GM19467 (cell line): ENCODE data around the gene VPS35.
A peak's percentile ranks its signal among the peaks of the same experiment; 100 is the strongest.
"Not testable (repeated sequence)": the region's sequence is repeated elsewhere in the genome, so short reads cannot be mapped to it uniquely, and the experiment has no call there.

Experiments used
- ATAC-seq: cut with Tn5 transposase; IDR thresholded peaks from one replicate; pipeline ENCODE4 v1.9.1; 2021; ENCODE audit warnings: mild to moderate bottlenecking, moderate library complexity; ENCODE audit not compliant: unreplicated experiment

VPS35 gene

GRCh38 chr16:46713634-46714033, 24.7 kb upstream of the VPS35 start:
- no peak for ATAC-seq

GRCh38 chr16:46712911-46713310, 23.9 kb upstream of the VPS35 start:
- ATAC-seq, result no peak

GRCh38 chr16:46711106-46712058, 22.4 kb upstream of the VPS35 start:
- no peak for ATAC-seq

GRCh38 chr16:46709469-46710005, 20.6 kb upstream of the VPS35 start:
- no peak for ATAC-seq

GRCh38 chr16:46706642-46707041, 17.7 kb upstream of the VPS35 start:
- no peak for ATAC-seq

GRCh38 chr16:46702030-46702429, 13.1 kb upstream of the VPS35 start:
- ATAC-seq, result no peak

- ATAC-seq, result no peak
These were observed 12.6 kb upstream of the VPS35 start for GRCh38 chr16:46701615-46702014.

- no peak for ATAC-seq
These were observed 11.1 kb upstream of the VPS35 start for GRCh38 chr16:46700048-46700447.

- no peak for ATAC-seq
These were observed 8.0 kb upstream of the VPS35 start for GRCh38 chr16:46696957-46697356.

GRCh38 chr16:46695937-46696336, 7.0 kb upstream of the VPS35 start:
- ATAC-seq, result no peak

GRCh38 chr16:46693598-46693997, 4.6 kb upstream of the VPS35 start:
- no peak for ATAC-seq

- no peak for ATAC-seq
These were observed 2.7 kb upstream of the VPS35 start for GRCh38 chr16:46691726-46692125.

GRCh38 chr16:46690281-46691178, 1.6 kb upstream of the VPS35 start:
- no peak for ATAC-seq

- peak; percentile 72 for ATAC-seq
These were observed 645 bp upstream of the VPS35 start, which contains the start of gene ORC6 for GRCh38 chr16:46689365-46690280. Gene ORC6, plus strand, starts transcription at chr16:46689659. Its CDS starts 47 bp downstream, at chr16:46689706.

- ATAC-seq, result no peak
These were observed 801 bp downstream of the VPS35 start for GRCh38 chr16:46688101-46688653.

GRCh38 chr16:46687486-46687885, 1.5 kb downstream of the VPS35 start:
- ATAC-seq, result no peak

- no peak for ATAC-seq
These were observed 2.0 kb downstream of the VPS35 start for GRCh38 chr16:46686815-46687473.

- not testable (repeated sequence) for ATAC-seq
These were observed 7.1 kb downstream of the VPS35 start for GRCh38 chr16:46681867-46682266.

GRCh38 chr16:46677943-46678342, 11.0 kb downstream of the VPS35 start:
- not testable (repeated sequence) for ATAC-seq
